H1 (cell line): Measurements from ENCODE around the gene KIAA1755. TPM values are rescaled to one million over a fixed set of nuclear protein-coding genes. Genes with fewer than 3 reads are reported as not detected.

Source experiments
- BRCA1 ChIP-seq: IDR thresholded peaks from 2 replicates; pipeline ENCODE4 v1.6.1; 2012; ENCODE audit warnings: low read depth, low read length, improper control_type of control experiment
- KDM1A ChIP-seq: fragments of 200-600, 300-600 bp; sonication (generic); IDR thresholded peaks from 2 replicates; pipeline ENCODE4 v1.7.1; 2016; ENCODE audit warnings: mild to moderate bottlenecking, low read length, borderline replicate concordance
- polyA plus RNA-seq, 7 experiments: library from polyadenylated mRNA; depleted of rRNA in 3 of 7; stranded (reverse) in 5 of 7; unstranded in 2 of 7; fragments of >200 nt in 5 of 7; fragments of 200-250 nt in 2 of 7; gene quantifications; 1 replicate in 5 of 7; 2 replicates in 1 of 7; 4 replicates in 1 of 7; pipeline versions ENCODE4 v1.2.1 to v1.2.3, GENCODE V29; 2011 to 2013; ENCODE audit warnings: missing spikeins in 2 of 7, mixed read lengths in 2 of 7
- total RNA-seq: library from RNA; stranded (reverse); fragmentation: NEBNext Ultra II Directional; extraction: Animal tissue kit (Norgen Biotek cat#: 25700); gene quantifications from 2 replicates; pipeline ENCODE4 v1.2.1, GENCODE V29; 2021

KIAA1755 gene
- total and polyA plus RNA-seq, 2 of the 8 experiments (the other 6 are each of a cell fraction or from before 2014, with no cell fraction given) = 0.23 TPM; not detected in 1

GRCh38 chr20:38168791-38169589, 91.5 kb downstream of the KIAA1755 start (continued):
- TF ChIP-seq KDM1A = no peak
- TF ChIP-seq BRCA1 = no peak
- TF ChIP-seq, all 59 proteins: peak for 0
